K562 (cell line): Measurements from ENCODE around the gene WASF1. TPM values are rescaled to one million over a fixed set of nuclear protein-coding genes. Genes with fewer than 3 reads are reported as not detected.

Experiments
- ATAC-seq: fragments of 200-7000 bp; cut with Tn5 transposase; 3 replicates; pipeline ENCODE4 v1.9.1; 2020; ENCODE audit warnings: moderate library complexity
- BruUV-seq: library from RNA; stranded (reverse); fragments of 400-500 nt; replicated peaks from 2 replicates; lab custom pipeline; 2021; lab: Mats Ljungman, UMichigan
- CTCF ChIA-PET: fragments of 300-600 bp; formaldehyde crosslinking; extraction: SDS; loops from one replicate; lab custom pipeline; 2021; ENCODE audit warnings: low intra/inter-chr PET ratio; lab: Yijun Ruan, JAX
- POLR2A ChIA-PET: fragments of 300-600, 350-650 bp; sonication (Branson Sonifier 250); formaldehyde crosslinking; extraction: SDS; loops from one replicate; lab custom pipeline; 2021; ENCODE audit warnings: antibody characterized with exemption, inconsistent platforms; lab: Yijun Ruan, JAX
- DNase-seq, 4 experiments: peaks; one replicate each; pipeline versions ENCODE4 v3.0.0 to v3.0.0-alpha.2; 2011 to 2018; ENCODE audit warnings: low spot score in 3 of 4, mixed read lengths in 3 of 4; ENCODE audit errors: extremely low read depth in 1 of 4
- FAIRE-seq: peaks from 2 replicates; lab custom pipeline; 2011; peaks lifted over from hg19 to GRCh38; lab: Jason Lieb, UNC
- H2AFZ ChIP-seq: 2 replicates; pipeline ENCODE4 v1.6.0; 2011; ENCODE audit warnings: low read depth, low read length, control low read depth, inconsistent platforms
- H3K27ac ChIP-seq: fragments of 200-600 bp; 3 replicates; pipeline ENCODE4 v1.8.0; 2011; ENCODE audit warnings: low read depth, mild to moderate bottlenecking, control low read depth, inconsistent platforms, low read length, moderate library complexity, mixed read lengths; ENCODE audit errors: extremely low read depth
- H3K27me3 ChIP-seq, 2 experiments: fragments of 300-600 bp in 1 of 2; 2 replicates in 1 of 2; 3 replicates in 1 of 2; pipeline versions ENCODE4 v1.6.0 to v1.8.0; 2011; ENCODE audit warnings: inconsistent platforms in 2 of 2, low read length in 2 of 2, mild to moderate bottlenecking in 1 of 2, mixed read lengths in 1 of 2, moderate library complexity in 1 of 2; ENCODE audit not compliant: control insufficient read depth in 2 of 2, insufficient read depth in 2 of 2
- H3K36me3 ChIP-seq: fragments of 300-600 bp; 3 replicates; pipeline ENCODE4 v1.8.0; 2011; ENCODE audit warnings: mild to moderate bottlenecking, low read length, inconsistent platforms; ENCODE audit not compliant: control insufficient read depth, insufficient read depth
- H3K4me1 ChIP-seq, 2 experiments: fragments of 200-600 bp in 1 of 2; replicated peaks in 1 of 2; 2 replicates in 1 of 2; 3 replicates in 1 of 2; pipeline versions ENCODE4 v1.5.1 to v1.8.0; 2011; ENCODE audit warnings: inconsistent platforms in 2 of 2, low read length in 2 of 2, mild to moderate bottlenecking in 1 of 2, mixed read lengths in 1 of 2, moderate library complexity in 1 of 2; ENCODE audit not compliant: control insufficient read depth in 2 of 2, insufficient read depth in 2 of 2
- H3K4me2 ChIP-seq: 2 replicates; pipeline ENCODE4 v1.6.1; 2011; ENCODE audit warnings: low read length, control low read depth, inconsistent platforms, mixed read lengths; ENCODE audit not compliant: insufficient read depth
- H3K4me3 ChIP-seq: fragments of 200-600 bp; sonication (generic), shearing (Covaris generic); 2 replicates; pipeline ENCODE4 v1.5.1; 2016; ENCODE audit warnings: control low read depth, inconsistent platforms
- H3K79me2 ChIP-seq: fragments of 200-600 bp; 3 replicates; pipeline ENCODE4 v1.8.0; 2011; ENCODE audit warnings: low read length, inconsistent platforms; ENCODE audit not compliant: control insufficient read depth, insufficient read depth
- H3K9ac ChIP-seq, 2 experiments: 2 replicates each; pipeline versions ENCODE4 v1.6.0 to v1.6.1; 2011; ENCODE audit warnings: low read depth in 2 of 2, low read length in 2 of 2, control low read depth in 1 of 2, inconsistent platforms in 1 of 2, mild to moderate bottlenecking in 1 of 2, mixed read lengths in 1 of 2; ENCODE audit not compliant: insufficient read depth in 1 of 2
- H3K9me1 ChIP-seq: one replicate; pipeline ENCODE4 v1.6.0; 2011; ENCODE audit warnings: inconsistent platforms, mild to moderate bottlenecking, low read length, moderate library complexity; ENCODE audit not compliant: control insufficient read depth, insufficient read depth
- H3K9me3 ChIP-seq: replicated peaks from 2 replicates; pipeline ENCODE4 v1.5.1; 2011; ENCODE audit warnings: low read depth, low read length, inconsistent platforms; ENCODE audit not compliant: control insufficient read depth, insufficient read depth
- H4K20me1 ChIP-seq: replicated peaks from 2 replicates; pipeline ENCODE4 v1.6.1; 2011; ENCODE audit warnings: low read length, inconsistent platforms, mixed read lengths; ENCODE audit not compliant: control insufficient read depth, insufficient read depth
- BCLAF1 ChIP-seq, 2 experiments: fragments of 450-650 bp in 1 of 2; IDR thresholded peaks; 2 replicates each; pipeline ENCODE4 v1.6.1; 2011 to 2017; ENCODE audit warnings: low read depth in 2 of 2, antibody characterized with exemption in 1 of 2, borderline replicate concordance in 1 of 2, low read length in 1 of 2, mild to moderate bottlenecking in 1 of 2, mixed read lengths in 1 of 2; ENCODE audit not compliant: control insufficient read depth in 1 of 2
- GTF2A2 ChIP-seq: IDR thresholded peaks from 2 replicates; pipeline ENCODE4 v1.6.1; 2016; ENCODE audit warnings: mild to moderate bottlenecking, missing genetic modification characterization, missing compliant biosample characterization
- RFX5 ChIP-seq: IDR thresholded peaks from 2 replicates; pipeline ENCODE4 v1.6.1; 2011; ENCODE audit warnings: low read depth, mild to moderate bottlenecking, improper control_type of control experiment, low read length
- SIN3A ChIP-seq, 2 experiments: fragments of 150-350 bp in 1 of 2; IDR thresholded peaks; 2 replicates each; pipeline ENCODE4 v1.6.1; 2011 to 2016; ENCODE audit warnings: borderline replicate concordance in 2 of 2, low read depth in 2 of 2, low read length in 2 of 2, mild to moderate bottlenecking in 2 of 2, moderate library complexity in 2 of 2; ENCODE audit not compliant: control insufficient read depth in 1 of 2
- TRIM28 ChIP-seq: fragments of 450-650 bp; IDR thresholded peaks from 2 replicates; pipeline ENCODE4 v1.6.1; 2017
- WGBS: fragments of 100-300 bp; shearing (Covaris generic); methylation state at CpG from one replicate; pipeline ENCODE4 v1.1.6; 2016; ENCODE audit warnings: low coverage, mixed read lengths; ENCODE audit not compliant: insufficient coverage; ENCODE audit errors: missing lambda C conversion rate; 5-methylcytosine and 5-hydroxymethylcytosine counted together
- in situ Hi-C: fragments of 300-500 bp; cut with MboI; formaldehyde crosslinking; loops from 4 replicates; pipeline ENCODE4 v1.15.0; 2018; ENCODE audit warnings: inconsistent platforms, mixed read lengths
- intact Hi-C: fragments of 100-400 bp; cut with micrococcal nuclease; formaldehyde crosslinking; loops from 2 replicates; pipeline ENCODE4 v1.14.2; 2022
- polyA plus RNA-seq, 8 experiments: library from polyadenylated mRNA; depleted of rRNA in 4 of 8; stranded (reverse) in 5 of 8; unstranded in 3 of 8; fragments of >200 nt; fragmentation: Nextera tagmentation in 2 of 8; fragmentation: Illumina TruSeq in 1 of 8; extraction: Ambion mirVana in 2 of 8; extraction: Trizol in 1 of 8; gene quantifications; 2 replicates each; pipeline versions ENCODE4 v1.2.1 to v1.2.3, GENCODE V29; 2011 to 2014; ENCODE audit warnings: inconsistent platforms in 1 of 8, missing spikeins in 1 of 8
- total RNA-seq, 7 experiments: library from RNA; depleted of rRNA in 6 of 7; stranded (reverse); fragments of >200 nt in 6 of 7; fragmentation: Illumina TruSeq in 2 of 7; extraction: Trizol in 2 of 7; gene quantifications; 2 replicates each; pipeline versions ENCODE4 v1.2.1 to v1.2.3, GENCODE V29; 2011 to 2021; ENCODE audit warnings: low replicate concordance in 1 of 7

WASF1 gene
- total and polyA plus RNA-seq, 9 of the 15 experiments (the other 6 are each of a cell fraction or from before 2014, with no cell fraction given): 2.1 to 18.2 (median 7.4) TPM

DNA sequence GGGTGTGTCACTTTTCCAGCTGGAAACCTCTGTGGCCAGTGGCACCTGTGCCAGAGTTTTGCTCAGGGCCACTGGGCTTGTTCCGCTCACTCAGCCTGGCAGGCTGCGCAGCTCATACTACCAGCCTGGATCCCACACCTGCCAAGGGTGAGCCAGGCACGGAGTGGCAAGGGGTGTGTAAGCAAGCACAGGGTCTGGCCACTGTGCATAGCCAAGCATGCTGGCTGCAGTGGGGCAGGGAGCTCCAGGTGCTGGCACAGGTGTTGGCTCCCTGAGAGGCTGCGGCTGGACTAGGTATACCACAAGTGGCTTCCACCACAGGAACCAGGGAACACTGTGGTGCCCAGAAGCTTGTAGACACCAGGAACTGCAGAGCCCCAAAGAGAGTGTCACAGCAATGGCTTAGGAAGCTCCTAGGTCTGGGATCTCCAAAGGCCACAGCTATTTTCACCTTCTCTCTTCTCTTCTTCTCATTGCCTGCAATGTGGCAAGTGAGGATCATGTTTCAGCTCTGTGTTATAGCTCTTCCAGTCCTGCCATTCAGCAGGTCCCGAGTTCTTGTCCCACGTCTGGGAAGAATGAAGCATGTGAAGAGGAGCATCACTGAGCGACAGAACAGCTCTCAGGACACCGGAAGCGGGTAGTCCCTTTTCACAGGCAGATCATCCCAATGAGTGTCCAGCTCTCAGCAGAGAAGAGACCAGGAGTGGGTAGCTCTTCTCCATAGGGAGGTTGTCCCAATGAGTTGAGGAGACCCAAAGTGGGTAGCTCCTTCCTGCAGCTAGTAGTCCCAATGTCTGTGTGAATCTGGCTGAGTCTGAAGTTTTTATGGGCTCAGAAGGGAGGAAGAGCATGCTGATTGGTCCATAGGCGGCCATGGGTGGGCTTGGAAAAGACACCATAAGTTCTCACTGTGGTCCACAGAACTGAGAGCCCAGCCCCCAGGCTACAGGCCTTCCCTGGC is 41.3 kb downstream of the WASF1 start:
- in situ Hi-C loops (no loop called here), intact Hi-C loops (no loop called here)
- DNase-seq: no peak
- WGBS: 64% methylated on average over 8 of the region's 10 CpGs
- Histone ChIP-seq H3K36me3 (no peaks in the 10 kb centered on the region), H3K4me2 (no peak overlapping the region), H3K27me3 (no peaks in the 10 kb centered on the region), H3K4me3 (no peak overlapping the region), H2AFZ (no peak overlapping the region), H3K79me2 (no peaks in the 10 kb centered on the region), H3K9me3 (no peaks in the 10 kb centered on the region; the same call in 1 of the 2 replicates), H3K4me1 (peaks cover 0 to 3% of the 10 kb centered on the region in 2 experiments; a peak in 1 of 5 replicates), H3K9me1 (no peaks in the 10 kb centered on the region), H3K27ac (no peak overlapping the region), H3K9ac (no peak overlapping the region), H4K20me1 (no peaks in the 10 kb centered on the region)
- POLR2A ChIA-PET: no interaction called here
- ATAC-seq: no peak
- BruUV-seq: no TSS peak
- TF ChIP-seq RFX5: no peak
- 0 out of 2 replicates have a peak, but pooled peaks have one; percentile 52 for TF ChIP-seq TRIM28
- TF ChIP-seq SIN3A (IDR thresholded peaks at IDR 0.05; ENCODE audit: borderline replicate concordance in 2 of 2, control insufficient read depth in 1 of 2, low read depth in 2 of 2, low read length in 2 of 2): no peak
- no peak for TF ChIP-seq GTF2A2
- no peak for TF ChIP-seq BCLAF1 (IDR thresholded peaks at IDR 0.05; ENCODE audit: borderline replicate concordance in 1 of 2, control insufficient read depth in 1 of 2, low read depth in 2 of 2, low read length in 1 of 2)
- CTCF ChIA-PET: no interaction called here
- FAIRE-seq: no peak
